Loucy (cell line): ENCODE data around the gene SLC4A5.

ENCODE experiments used
- H2AFZ ChIP-seq: fragments of 200-600 bp; sonication (generic); 2 replicates; pipeline ENCODE4 v1.6.0; 2016; ENCODE audit warnings: antibody characterized with exemption, mild to moderate bottlenecking, low read length, moderate library complexity
- H3F3A ChIP-seq: fragments of 200-600 bp; 2 replicates; pipeline ENCODE4 v1.6.0; 2016; ENCODE audit warnings: antibody characterized with exemption, low read depth, mild to moderate bottlenecking
- H3K27me3 ChIP-seq: fragments of 200-600 bp; sonication (generic); 2 replicates; pipeline ENCODE4 v1.6.1; 2014; ENCODE audit warnings: low read length, mild to moderate bottlenecking; ENCODE audit not compliant: insufficient read depth, poor library complexity, severe bottlenecking
- H3K36me3 ChIP-seq: fragments of 200-600 bp; sonication (generic); 2 replicates; pipeline ENCODE4 v1.6.1; 2016; ENCODE audit warnings: low read length; ENCODE audit not compliant: insufficient read depth
- H3K4me1 ChIP-seq: fragments of 200-600 bp; sonication (generic); 2 replicates; pipeline ENCODE4 v1.5.1; 2014; ENCODE audit warnings: low read length, mild to moderate bottlenecking; ENCODE audit not compliant: insufficient read depth, poor library complexity, severe bottlenecking
- H3K4me2 ChIP-seq: fragments of 200-600 bp; sonication (generic); 2 replicates; pipeline ENCODE4 v1.6.0; 2014; ENCODE audit warnings: antibody characterized with exemption, low read length, low read depth, mild to moderate bottlenecking; ENCODE audit not compliant: poor library complexity, severe bottlenecking
- H3K4me3 ChIP-seq: fragments of 200-600 bp; sonication (generic); 2 replicates; pipeline ENCODE4 v1.5.1; 2014; ENCODE audit warnings: low read length, mild to moderate bottlenecking, mixed read lengths; ENCODE audit not compliant: poor library complexity, severe bottlenecking
- H3K79me2 ChIP-seq: fragments of 200-600 bp; sonication (generic); 2 replicates; pipeline ENCODE4 v1.6.1; 2014; ENCODE audit warnings: low read length; ENCODE audit not compliant: insufficient read depth
- H3K9ac ChIP-seq: fragments of 200-600 bp; sonication (generic); 2 replicates; pipeline ENCODE4 v1.6.0; 2014; ENCODE audit warnings: mild to moderate bottlenecking, low read depth, low read length, moderate library complexity; ENCODE audit not compliant: poor library complexity, severe bottlenecking
- H3K9me2 ChIP-seq: fragments of 200-600 bp; sonication (generic); replicated peaks from 2 replicates; pipeline ENCODE4 v1.6.1; 2016; ENCODE audit warnings: low read depth, low read length, mixed read lengths
- H3K9me3 ChIP-seq: fragments of 200-600 bp; sonication (generic); 2 replicates; pipeline ENCODE4 v1.6.1; 2014; ENCODE audit warnings: mild to moderate bottlenecking, antibody characterized with exemption, low read length, low read depth; ENCODE audit not compliant: insufficient read depth
- H4K20me1 ChIP-seq: fragments of 200-600 bp; sonication (generic); 2 replicates; pipeline ENCODE4 v1.6.0; 2014; ENCODE audit warnings: antibody characterized with exemption, low read length, mild to moderate bottlenecking; ENCODE audit not compliant: insufficient read depth, poor library complexity, severe bottlenecking
- EZH2phosphoT487 ChIP-seq: fragments of 200-600 bp; IDR thresholded peaks from 2 replicates; pipeline ENCODE4 v1.6.1; 2018; ENCODE audit warnings: antibody characterized with exemption, mild to moderate bottlenecking, moderate library complexity, borderline replicate concordance
- TF ChIP-seq, protein P1 (sequence below): fragments of 200-600 bp; sonication (generic); conservative IDR thresholded peaks from 2 replicates; pipeline ENCODE4 v1.5.1; 2014; ENCODE audit warnings: mild to moderate bottlenecking, antibody characterized with exemption, low read length

The SLC4A5 gene

DNA sequence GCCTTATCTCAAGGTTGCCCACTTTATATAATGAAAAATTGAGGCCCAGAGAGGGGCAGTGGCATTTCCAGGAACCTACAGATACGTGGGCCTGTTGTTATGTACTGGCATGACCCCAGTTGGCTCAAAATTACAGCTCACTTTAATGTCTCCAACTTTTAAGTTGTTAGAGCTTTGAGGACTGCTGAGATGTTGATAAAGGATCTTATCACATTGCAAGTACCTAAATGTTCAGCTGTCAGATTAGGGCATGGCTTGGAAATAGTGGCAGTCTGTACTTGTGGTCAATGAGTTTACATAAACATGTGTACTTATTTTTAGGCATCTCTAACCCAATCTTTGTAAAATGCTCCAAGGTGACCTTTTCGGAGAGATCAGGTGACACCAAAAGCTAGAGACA lies 14.6 kb downstream of the SLC4A5 start:
- Histone ChIP-seq H4K20me1 (no peaks in the 10 kb centered on the region), H2AFZ (no peak overlapping the region), H3K9ac (no peak overlapping the region), H3K27me3 (no peaks in the 10 kb centered on the region), H3F3A (no peaks in the 10 kb centered on the region), H3K79me2 (no peaks in the 10 kb centered on the region), H3K4me2 (no peak overlapping the region), H3K36me3 (no peaks in the 10 kb centered on the region), H3K4me1 (no peaks in the 10 kb centered on the region), H3K4me3 (no peak overlapping the region), H3K9me3 (no peaks in the 10 kb centered on the region), H3K9me2 (no peaks in the 10 kb centered on the region)
- TF ChIP-seq EZH2phosphoT487: no peak
- TF ChIP-seq, protein P1, sequence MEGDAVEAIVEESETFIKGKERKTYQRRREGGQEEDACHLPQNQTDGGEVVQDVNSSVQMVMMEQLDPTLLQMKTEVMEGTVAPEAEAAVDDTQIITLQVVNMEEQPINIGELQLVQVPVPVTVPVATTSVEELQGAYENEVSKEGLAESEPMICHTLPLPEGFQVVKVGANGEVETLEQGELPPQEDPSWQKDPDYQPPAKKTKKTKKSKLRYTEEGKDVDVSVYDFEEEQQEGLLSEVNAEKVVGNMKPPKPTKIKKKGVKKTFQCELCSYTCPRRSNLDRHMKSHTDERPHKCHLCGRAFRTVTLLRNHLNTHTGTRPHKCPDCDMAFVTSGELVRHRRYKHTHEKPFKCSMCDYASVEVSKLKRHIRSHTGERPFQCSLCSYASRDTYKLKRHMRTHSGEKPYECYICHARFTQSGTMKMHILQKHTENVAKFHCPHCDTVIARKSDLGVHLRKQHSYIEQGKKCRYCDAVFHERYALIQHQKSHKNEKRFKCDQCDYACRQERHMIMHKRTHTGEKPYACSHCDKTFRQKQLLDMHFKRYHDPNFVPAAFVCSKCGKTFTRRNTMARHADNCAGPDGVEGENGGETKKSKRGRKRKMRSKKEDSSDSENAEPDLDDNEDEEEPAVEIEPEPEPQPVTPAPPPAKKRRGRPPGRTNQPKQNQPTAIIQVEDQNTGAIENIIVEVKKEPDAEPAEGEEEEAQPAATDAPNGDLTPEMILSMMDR: no peak

DNA sequence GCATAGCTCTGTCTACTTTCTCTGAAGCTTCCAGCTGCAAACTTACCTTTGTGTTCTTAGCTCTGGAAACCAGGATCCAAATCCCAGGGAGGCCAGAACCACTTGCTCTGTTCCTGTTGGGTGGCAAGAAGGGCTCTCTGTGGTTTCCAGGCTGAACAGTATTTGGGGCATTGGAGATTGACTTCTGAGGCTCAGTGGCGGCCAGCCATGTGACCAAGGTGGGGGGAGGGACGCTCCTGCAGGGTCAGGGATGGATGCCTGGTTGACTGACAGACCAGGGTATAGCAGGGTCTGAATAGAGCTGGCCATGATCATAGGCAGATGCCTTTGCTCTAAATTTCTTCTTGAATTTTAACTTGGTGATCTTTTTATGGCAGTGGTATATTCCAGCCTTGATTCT lies 15.1 kb downstream of the SLC4A5 start:
- no peak overlapping the region for H3K4me3 ChIP-seq
- no peaks in the 10 kb centered on the region for H3K36me3 ChIP-seq
- H4K20me1 ChIP-seq: no peaks in the 10 kb centered on the region
- TF ChIP-seq EZH2phosphoT487: no peak
- TF ChIP-seq, protein P1: no peak
- no peaks in the 10 kb centered on the region for H3K9me3 ChIP-seq
- no peaks in the 10 kb centered on the region for H3K79me2 ChIP-seq
- H3K4me1 ChIP-seq: no peaks in the 10 kb centered on the region
- H3F3A ChIP-seq: no peaks in the 10 kb centered on the region
- no peaks in the 10 kb centered on the region for H3K27me3 ChIP-seq
- H3K9me2 ChIP-seq: no peaks in the 10 kb centered on the region
- H3K4me2 ChIP-seq: no peak overlapping the region
- no peak overlapping the region for H3K9ac ChIP-seq
- no peak overlapping the region for H2AFZ ChIP-seq

DNA sequence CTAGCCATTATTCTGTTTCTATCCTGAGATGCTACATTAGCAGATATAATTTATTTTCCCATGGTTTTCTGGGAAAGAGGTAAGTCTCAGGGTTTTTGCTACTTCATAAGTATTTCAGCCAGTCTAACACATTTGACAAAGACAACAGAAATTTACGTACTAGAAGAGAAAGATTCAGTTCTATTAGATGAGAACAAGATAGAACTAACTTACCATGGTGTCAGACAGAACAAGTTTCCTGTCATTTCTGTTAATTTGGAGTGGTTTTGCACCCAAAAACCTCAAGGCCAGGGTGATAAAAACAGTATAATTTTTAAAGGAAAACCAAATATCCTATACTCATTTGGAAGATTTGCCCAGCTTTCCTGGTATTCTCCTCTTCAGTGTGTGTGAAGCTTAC lies 15.6 kb downstream of the SLC4A5 start:
- no peak for TF ChIP-seq EZH2phosphoT487
- TF ChIP-seq, protein P1: no peak
- no peaks in the 10 kb centered on the region for H3K9me3 ChIP-seq
- H3K27me3 ChIP-seq: no peaks in the 10 kb centered on the region
- no peak overlapping the region for H3K9ac ChIP-seq
- no peak overlapping the region for H3K4me3 ChIP-seq
- no peaks in the 10 kb centered on the region for H3K36me3 ChIP-seq
- H3K4me2 ChIP-seq: no peak overlapping the region
- no peaks in the 10 kb centered on the region for H3K9me2 ChIP-seq
- H3K79me2 ChIP-seq: no peaks in the 10 kb centered on the region
- H3K4me1 ChIP-seq: no peaks in the 10 kb centered on the region
- no peaks in the 10 kb centered on the region for H4K20me1 ChIP-seq
- no peaks in the 10 kb centered on the region for H3F3A ChIP-seq
- H2AFZ ChIP-seq: no peak overlapping the region
